ENCODE data around the gene ACOXL.
"Not testable (repeated sequence)": the region's sequence is repeated elsewhere in the genome, so short reads cannot be mapped to it uniquely, and the experiment has no call there.

ACOXL gene

GRCh38 chr2:110910423-110910822 lies 178.1 kb downstream of the ACOXL start:
- no peak for DNase-seq (ENCODE audit: low read depth, low spot score)

GRCh38 chr2:110919738-110920137 lies 187.4 kb downstream of the ACOXL start:
- no peak for DNase-seq (ENCODE audit: low read depth, low spot score)

- no peak for DNase-seq (ENCODE audit: low read depth, low spot score)
Measured at GRCh38 chr2:110925479-110925878, 193.1 kb downstream of the ACOXL start.

GRCh38 chr2:110927526-110927925 lies 195.2 kb downstream of the ACOXL start:
- no peak for DNase-seq (ENCODE audit: low read depth, low spot score)

DNA sequence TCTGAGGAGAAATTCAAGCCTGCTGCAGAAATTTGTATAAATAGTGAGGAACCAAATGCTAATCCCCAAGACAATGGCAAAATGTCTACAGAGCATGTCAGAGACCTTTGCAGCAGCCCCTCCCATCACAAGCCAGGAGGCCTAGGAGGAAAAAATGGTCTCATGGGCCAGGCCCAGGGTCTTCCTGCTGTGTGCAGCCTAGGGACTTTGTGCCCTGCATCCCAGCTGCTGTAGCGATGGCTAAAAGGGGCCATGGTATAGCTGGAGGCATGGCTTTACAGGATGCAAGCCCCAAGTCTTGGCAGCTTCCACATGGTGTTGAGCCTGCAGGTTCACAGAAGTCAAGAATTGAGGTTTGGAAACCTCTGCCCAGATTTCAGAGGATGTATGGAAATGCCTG lies 197.2 kb downstream of the ACOXL start:
- DNase-seq (ENCODE audit: low read depth, low spot score) = no peak

- DNase-seq (ENCODE audit: low read depth, low spot score) = no peak
Measured at GRCh38 chr2:110931648-110932047, 199.3 kb downstream of the ACOXL start.

- no peak for DNase-seq (ENCODE audit: low read depth, low spot score)
Measured at GRCh38 chr2:110933420-110933819, 201.0 kb downstream of the ACOXL start.

DNA sequence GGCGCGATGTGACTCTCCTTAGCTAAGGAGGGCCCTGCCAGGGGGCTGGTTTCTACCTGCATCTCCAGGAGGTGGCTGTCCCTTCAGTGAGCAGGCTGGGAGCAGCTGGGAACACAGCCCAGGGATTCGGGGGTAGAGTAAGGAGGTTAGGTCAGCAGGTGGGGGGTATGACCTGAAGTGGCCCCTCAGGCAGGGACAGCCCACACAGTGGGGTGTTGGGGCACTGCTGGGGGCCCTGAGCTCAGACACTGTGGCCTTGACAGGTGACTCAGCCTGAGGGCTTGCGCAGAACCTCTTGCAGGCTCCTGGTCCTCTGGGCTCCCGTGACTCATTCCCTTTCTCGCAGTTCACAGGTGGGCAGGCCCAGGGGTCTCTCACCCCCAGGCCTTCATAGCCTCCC lies 202.6 kb downstream of the ACOXL start:
- DNase-seq (ENCODE audit: low read depth, low spot score) = no peak

- DNase-seq (ENCODE audit: low read depth, low spot score) = no peak
Measured at GRCh38 chr2:110940376-110940910, 208.1 kb downstream of the ACOXL start.

- no peak for DNase-seq (ENCODE audit: low read depth, low spot score)
Measured at GRCh38 chr2:110941226-110941625, 208.9 kb downstream of the ACOXL start.

- no peak for DNase-seq (ENCODE audit: low read depth, low spot score)
Measured at GRCh38 chr2:110943070-110943634, 210.8 kb downstream of the ACOXL start.

DNA sequence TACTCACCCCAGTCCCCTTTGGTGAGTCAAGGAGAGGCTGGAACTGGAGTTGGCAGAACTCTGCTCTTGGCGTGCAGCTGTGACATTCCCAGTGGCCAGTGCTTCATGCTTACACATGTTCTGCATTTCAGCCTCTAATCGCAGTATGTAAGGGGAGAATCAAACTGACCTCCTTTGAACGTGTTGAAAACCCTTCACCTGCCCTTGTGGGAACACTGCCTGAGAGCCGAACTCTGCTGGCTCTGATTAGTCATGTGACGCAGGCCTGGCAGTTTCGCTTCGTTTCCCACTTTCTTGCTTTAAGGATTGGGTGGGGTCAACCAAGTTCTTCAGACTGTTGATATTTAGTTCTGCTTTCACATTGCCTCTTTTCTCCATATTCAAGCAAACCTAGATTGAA lies 214.5 kb downstream of the ACOXL start:
- DNase-seq (ENCODE audit: low read depth, low spot score) = no peak

DNA sequence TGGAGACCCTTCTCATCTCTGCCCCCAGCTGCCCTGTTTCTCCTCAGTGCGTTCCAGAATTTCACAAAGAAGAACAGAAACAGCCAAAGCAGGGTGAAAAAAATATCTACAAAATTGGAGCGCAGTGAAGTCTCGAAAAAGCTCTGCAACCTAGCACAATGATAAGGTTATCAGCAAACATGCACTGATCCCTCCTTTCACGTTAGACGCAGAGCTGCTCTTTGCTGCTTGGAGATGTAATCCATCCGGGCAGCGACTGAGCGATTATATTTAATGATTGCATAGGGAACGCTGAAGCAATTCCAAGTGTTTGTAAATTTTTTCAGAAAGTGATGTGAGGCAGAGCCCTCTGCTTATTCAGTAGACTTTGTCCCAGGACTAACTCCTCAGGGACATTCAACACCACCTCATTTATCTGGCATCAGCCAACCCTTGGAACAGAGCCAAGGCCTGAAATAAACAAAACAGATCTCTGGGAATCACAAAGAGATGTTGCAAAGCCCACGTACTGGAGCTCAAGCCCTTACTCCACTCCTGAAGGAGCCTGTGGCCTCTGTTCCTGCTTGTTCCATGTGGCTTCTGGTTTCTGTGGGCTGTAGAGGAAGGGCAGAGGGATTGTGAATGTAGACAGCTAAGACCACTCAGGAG lies 215.8 kb downstream of the ACOXL start:
- DNase-seq (ENCODE audit: low read depth, low spot score) = no peak

- DNase-seq (ENCODE audit: low read depth, low spot score) = no peak
Measured at GRCh38 chr2:110950281-110950680, 217.9 kb downstream of the ACOXL start.

GRCh38 chr2:110955045-110955444 lies 222.7 kb downstream of the ACOXL start:
- no peak for DNase-seq (ENCODE audit: low read depth, low spot score)

DNA sequence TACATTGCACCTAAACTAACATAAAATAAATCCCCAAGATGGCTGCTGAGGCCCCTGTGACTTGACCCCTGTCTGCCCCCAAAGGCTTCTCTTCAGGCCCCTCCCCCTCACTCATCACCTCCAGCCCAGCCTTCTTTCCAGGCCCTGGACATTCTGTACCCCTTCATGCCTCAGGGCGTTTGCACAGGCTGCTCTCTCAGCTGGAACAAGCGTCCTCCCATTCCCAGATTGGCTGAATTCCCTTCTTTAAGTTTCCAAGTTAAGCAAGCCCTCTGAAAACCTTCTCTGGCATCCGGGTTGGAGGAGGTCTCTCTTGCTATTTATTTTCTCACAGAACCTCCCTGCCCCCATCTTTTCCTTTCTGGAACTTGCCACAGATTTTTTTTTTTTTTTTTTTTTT lies 223.2 kb downstream of the ACOXL start:
- DNase-seq (ENCODE audit: low read depth, low spot score) = no peak

DNA sequence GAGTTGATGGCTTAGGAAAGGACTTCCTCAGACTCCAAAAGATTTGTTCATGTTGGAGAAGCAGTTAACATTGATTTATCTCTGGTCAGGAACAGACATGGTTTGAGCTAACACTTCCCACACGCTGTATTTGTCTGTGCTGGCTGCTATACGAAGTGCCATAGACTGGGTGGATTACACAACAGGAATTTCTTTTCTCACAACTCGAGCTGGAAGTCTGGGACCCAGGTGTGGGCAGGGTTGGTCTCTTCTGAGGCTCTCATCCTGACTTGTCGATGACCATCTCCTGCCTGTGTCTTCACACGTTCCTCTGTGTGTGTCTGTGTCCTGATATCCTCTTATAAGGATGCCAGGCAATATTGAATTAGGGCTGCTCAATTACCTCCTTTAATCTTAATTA lies 224.9 kb downstream of the ACOXL start:
- no peak for DNase-seq (ENCODE audit: low read depth, low spot score)

GRCh38 chr2:110958346-110959119 lies 226.2 kb downstream of the ACOXL start:
- DNase-seq (ENCODE audit: low read depth, low spot score) = no peak

GRCh38 chr2:110959198-110959597 lies 226.8 kb downstream of the ACOXL start:
- DNase-seq (ENCODE audit: low read depth, low spot score) = no peak

GRCh38 chr2:110960281-110960680 lies 227.9 kb downstream of the ACOXL start:
- no peak for DNase-seq (ENCODE audit: low read depth, low spot score)

GRCh38 chr2:110960954-110961353 lies 228.6 kb downstream of the ACOXL start:
- DNase-seq (ENCODE audit: low read depth, low spot score) = no peak

- DNase-seq (ENCODE audit: low read depth, low spot score) = not testable (repeated sequence)
Measured at GRCh38 chr2:110961643-110962042, 229.3 kb downstream of the ACOXL start.

DNA sequence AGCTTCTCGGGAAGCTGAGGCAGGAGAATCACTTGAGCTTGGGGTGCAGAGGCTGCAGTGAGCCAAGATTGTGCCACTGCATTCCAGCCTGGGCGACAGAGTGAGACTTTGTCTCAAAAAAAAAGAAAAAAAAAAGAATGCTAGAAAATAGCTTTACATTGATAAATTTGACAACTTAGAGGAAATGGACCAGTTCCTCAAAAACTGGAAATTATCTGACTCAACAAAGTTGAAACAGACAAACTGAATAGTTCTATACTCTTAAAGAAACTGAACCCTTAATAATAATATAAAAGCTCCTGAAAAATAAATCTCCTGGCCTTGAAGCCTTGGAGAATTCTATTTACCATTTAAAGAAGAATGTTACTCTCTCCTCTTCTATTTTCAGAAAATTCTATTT lies 237.3 kb downstream of the ACOXL start:
- DNase-seq (ENCODE audit: low read depth, low spot score) = no peak
